GM18507 (cell line): ENCODE measurements around the gene IMMP2L.

ENCODE experiments used
- DNase-seq: peaks from one replicate; pipeline ENCODE4 v3.0.0; 2011; ENCODE audit warnings: low read depth; ENCODE audit not compliant: insufficient read length; ENCODE audit errors: extremely low spot score
- FAIRE-seq: peaks from 2 replicates; lab custom pipeline; 2011; peaks lifted over from hg19 to GRCh38; lab: Jason Lieb, UNC

IMMP2L gene

GRCh38 chr7:110620110-110620735 is 942.1 kb downstream of the IMMP2L start:
- DNase-seq (no peak), FAIRE-seq (no peak)
